Ureter (tissue), 1 donor: Measurements from ENCODE around the gene OLFM2. TPM values are rescaled to one million over a fixed set of nuclear protein-coding genes. Genes with fewer than 3 reads are reported as not detected.
"Not testable (repeated sequence)": the region's sequence is repeated elsewhere in the genome, so short reads cannot be mapped to it uniquely, and the experiment has no call there.

Experiments used
- DNase-seq: peaks from one replicate; pipeline ENCODE4 v3.0.0-alpha.2; 2020; ENCODE audit warnings: low spot score
- total RNA-seq: library from RNA; stranded (reverse); gene quantifications from one replicate; pipeline ENCODE4 v1.2.4, GENCODE V29; 2023
- donor health status: DM: yes; HTN: yes; CAD: no.

Gene OLFM2
- total RNA-seq, 1 donor from 2014 or later: 5.6 TPM

DNA sequence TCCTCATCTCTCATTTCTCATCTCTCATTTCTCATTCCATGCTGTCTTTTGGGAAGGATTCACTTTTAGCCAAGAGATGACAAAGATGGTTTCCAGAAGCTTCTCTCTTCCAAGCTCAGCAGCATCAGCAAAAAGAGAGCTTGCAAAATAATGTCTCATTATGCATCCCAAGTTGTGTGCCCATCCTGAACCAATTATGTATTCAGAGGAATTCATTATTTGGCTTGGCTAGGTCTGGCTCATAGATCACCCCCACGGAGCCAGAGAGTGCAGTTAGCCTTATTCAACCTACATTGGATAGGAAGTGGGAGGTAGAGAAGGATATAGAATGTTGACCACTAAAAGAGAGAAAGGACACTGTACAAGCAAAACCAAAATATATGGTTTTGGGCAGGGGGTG lies 5.4 kb upstream of the OLFM2 start:
- DNase-seq: no peak

DNA sequence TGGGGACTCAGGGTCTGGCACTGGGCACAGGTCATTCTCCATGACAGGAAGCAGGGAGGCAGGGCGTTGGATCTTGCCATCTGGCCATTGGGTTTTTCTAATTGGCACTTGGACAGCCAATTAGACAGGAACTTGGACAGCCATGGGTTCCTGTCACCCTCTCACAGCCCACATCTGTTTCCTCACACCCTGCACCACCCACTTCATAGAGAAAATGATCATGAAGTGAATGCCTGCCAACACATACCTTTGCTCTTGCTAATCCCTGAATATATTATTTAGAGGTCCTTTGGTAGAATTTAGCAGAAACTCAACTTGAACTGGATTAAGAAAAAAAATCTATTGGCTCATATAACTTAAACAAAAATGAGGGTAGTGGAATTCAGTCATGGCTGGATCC lies 4.9 kb upstream of the OLFM2 start:
- DNase-seq: no peak

DNA sequence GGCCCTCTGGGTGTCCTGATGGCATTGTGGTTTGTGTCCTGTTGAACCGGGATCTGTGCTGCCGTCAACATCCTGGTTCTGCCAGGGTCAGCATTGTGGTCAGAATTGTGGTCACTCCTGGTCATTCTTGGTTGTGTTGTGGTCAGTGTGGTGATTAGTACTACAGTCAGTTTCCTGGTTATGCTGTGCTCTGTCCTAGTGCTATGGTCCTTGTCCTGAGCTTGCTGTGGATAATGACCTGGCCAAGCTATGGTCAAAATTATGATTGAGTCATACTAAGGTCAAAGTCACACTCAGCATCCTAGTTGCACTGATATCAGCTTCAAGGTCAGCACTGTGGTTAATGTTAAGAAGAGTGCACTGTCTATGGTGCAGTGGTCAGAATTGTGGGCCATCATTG lies 4.5 kb upstream of the OLFM2 start:
- DNase-seq: no peak

DNA sequence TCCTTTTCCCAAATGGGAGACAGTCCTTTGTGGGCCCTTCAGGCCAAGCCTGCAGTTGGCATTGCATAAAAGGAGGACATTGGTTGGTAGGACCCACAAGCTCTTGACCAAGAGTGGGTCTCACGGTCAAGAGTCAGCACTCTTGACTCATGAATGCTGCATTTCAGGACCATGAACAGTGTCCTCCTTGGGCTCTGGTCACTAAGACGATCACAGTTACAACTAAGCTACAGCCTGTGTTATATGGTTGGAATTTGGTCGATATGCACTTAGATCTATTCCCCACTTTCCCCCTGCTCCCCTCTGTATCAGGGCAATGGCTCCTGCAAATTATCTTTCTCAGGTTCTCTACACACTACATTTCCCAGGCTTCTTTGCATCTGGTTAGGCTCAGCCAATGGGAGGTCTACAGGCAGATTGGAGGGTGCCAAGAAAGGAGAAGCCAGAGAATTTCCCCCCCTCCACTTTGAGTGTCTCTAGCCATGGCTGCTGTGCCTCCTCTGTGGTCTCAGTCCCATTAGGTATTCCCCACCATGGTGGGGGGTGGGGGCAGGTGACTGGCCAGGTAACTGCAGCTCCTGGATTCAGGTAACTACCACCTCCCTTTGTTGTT lies 3.1 kb upstream of the OLFM2 start:
- no peak for DNase-seq

DNA sequence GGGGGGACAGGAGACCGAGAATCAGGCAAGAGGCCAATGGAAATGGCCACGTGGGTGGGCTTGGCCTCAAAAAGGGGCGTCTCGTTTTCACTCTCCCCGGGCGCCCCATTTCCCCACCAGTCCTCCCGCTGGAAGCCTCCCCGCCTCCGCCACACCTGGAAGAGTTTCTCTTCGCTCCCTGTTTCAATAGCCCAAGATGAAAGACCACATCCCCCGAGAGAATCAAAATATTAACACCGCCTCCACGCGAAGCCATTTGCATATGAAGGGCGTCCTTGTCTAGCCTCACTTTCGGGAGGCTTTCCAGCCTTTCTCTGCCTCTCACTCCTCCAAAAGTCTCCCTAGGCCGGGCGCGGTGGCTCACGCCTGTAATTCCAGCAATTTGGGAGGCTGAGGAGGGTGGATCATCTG lies 691 bp upstream of the OLFM2 start:
- DNase-seq: no peak

DNA sequence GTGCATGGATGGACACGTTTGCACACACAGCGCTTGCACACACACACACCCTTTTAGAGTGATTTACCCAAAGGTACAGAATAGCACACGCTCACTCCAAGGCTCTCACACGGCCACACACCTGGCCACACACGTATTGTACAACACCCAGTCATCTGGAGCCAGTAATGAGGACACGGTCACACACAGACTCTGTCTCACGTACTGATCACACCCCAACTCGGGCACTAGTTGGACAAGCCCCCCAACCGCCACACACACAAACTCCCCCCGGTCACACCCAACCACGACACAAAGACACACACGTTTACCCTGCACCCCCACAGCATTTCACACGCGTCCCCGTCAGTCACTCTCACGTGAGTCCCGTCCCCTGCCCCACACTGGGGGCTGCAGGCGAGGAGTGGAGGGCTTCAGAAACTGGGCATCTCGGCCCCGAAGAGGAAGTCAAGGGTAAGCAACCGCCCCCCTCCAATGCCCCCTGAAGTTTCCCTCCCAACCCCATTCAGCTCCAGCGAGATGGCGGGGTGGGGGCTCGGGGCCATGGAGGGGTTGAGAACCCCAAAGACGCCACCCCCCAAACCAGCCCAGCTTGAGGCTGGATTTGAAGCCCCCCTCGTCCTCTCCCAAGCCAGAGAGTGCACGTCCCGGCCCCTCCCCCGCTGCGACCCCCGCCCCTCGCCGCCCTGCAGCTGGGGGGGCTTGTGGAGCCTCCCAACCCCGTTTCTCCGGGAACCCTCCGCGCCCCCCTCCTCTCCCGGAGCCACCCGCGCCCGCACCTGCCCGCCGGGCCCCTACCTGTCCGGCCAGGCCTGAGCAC lies 599 bp downstream of the OLFM2 start:
- DNase-seq: no peak

DNA sequence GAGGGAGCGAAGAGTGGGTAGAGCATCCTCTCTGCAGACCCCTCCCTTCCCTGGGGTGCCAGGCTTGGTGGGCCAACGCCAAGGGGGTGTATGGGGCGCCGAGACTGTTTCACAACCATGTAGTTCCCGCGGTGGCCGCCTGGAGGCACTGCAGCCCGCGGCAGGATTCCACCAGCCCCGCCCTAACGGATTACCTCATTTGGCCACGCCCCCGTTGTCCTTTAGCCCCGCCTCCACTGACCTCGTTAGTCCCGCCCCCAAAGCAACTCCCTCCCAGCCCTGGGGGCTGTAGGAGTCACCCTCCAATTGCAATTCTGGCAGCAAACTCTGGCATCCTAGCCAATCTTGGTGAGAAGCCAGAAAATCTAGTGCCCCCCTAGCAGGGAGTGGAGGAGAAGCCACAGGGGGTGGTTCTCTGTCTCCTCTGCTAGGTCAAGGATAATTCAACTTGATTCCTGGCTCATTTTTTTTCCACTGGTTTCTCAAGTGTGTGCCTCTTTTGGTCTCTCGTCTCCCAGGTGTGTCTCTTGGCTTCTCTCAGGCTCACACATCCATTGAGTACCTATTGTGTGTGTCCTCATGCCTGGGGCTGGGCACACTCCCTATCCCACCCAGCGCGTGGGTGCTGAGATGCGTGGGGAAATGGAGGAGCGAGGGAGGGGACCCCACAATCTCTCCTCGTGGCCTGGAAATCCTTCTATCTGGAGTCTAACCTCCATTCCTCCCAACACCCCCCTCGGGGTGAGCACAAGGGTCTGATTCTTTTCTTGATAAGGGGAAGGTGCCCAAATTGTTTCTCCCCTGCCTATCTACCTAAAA lies 2.0 kb downstream of the OLFM2 start:
- peak; percentile 75 for DNase-seq

DNA sequence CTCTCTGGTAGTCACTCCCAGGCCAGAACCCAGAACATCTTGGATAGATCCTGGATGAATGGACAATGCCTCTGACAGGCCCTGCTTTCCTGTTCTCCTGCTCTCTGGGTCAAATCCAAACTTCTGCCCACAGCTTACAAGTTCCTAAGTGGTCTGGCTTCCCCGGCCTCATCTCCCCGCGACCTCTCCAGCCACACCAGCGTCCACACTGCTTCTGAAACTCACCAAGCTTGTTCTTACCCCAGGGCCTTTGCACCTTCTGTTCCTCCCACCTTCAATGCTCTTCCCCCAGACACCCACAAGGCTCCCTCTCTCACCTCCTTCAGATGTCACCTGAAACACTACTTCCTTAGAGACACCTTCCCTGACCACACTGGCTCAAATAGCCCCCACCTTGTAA lies 3.5 kb downstream of the OLFM2 start:
- DNase-seq: no peak

DNA sequence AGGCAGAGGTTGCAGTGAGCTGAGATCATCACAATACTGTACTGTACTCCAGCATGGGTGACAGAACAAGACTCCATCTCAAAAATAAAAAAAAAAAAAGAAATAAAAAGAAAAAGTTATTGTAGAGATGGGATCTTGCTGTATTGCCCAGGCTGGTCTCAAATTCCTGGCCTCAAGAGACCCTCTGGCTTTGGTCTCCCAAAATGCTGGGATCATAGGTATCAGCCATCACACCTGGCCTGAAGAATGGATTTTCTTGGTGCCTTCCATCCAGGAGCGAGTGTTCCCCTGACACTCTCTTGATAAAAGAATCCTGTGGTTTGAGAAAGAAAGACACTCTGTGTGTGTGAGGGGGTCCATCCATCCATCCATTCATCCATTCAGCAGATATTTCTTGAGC lies 4.7 kb downstream of the OLFM2 start:
- no peak for DNase-seq

DNA sequence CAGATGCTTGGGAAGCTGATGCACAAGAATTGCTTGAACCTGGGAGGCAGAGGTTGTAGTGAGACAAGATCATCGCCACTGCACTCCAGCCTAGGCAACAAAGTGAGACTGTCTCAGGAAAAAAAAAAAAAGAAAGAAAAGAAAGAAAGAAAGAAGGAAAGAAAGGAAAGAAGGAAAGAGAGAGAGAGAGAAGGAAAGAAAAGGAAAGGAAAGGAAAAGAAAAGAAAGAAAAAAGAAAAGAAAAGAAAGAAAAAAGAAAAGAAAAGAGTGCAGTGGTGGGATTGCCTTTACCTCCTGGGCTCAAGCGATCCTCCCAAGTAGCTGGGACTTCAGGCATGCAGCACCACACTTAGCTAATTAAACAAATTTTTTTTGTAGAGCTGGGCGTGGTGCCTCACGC lies 12.9 kb downstream of the OLFM2 start:
- no peak for DNase-seq

DNA sequence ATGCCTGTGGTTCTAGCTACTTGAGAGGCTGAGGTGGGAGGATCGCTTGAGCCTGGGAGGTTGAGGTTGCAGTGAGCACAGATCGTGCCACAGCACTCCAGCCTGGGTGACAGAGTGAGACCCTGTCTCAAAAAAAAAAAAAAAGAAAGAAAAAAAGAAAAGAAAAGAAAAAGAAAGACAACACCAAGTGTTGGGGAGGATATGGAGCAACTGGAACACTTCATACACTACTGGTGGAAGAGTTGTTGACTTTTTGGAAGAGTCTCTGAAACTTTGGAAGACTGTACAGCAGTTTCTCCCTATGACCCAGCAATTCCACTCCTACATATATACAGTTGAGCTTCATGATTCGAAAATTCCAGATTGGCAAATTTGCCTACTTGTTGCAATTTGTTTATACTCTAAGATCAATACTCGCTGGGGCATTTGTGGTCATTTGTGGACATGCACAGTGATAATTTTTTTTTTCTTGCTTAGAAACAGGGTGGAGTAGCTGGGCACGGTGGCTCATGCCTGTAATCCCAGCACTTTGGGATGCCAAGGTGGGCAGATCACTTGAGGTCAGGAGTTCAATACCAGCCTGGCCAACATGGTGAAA lies 13.4 kb downstream of the OLFM2 start:
- DNase-seq: not testable (repeated sequence)

DNA sequence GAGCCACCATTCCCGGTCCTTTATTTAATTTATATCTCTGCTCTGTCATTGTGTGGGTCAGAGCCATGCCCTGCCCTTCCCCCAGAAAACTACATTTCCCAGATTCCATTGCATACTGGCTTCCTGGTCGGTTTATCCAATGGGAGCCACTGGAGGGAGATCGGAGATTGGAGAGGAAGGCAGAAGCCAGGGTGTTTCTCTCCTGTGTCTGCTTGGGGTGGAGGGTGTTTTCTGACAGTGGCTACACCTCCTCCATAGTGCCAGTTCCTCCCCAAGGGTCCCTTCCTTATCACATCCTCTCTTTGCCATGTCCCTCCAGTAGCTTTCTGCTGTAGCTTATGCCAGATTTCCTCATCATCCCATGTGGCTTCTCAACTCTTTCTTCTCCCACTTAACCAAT lies 19.0 kb downstream of the OLFM2 start:
- DNase-seq: no peak

DNA sequence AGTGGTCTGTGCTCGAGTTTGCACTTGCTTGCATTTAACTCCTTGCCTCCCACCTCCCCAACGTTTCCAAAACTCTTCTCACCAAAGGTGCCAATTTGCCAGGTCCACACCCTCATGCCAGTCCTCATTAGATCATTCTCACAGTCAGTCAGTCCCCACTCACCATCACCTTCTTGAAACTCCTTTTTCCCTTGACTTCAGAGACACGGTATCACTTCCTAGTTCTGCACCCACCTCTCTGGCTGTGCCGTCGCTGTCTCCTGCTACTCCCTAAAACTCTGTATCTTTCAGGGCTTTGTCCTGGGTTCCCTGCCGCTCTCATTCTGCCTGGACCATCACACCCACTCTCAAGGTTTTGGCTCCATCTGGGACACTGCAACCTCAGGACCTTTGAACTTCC lies 19.6 kb downstream of the OLFM2 start:
- DNase-seq: no peak

DNA sequence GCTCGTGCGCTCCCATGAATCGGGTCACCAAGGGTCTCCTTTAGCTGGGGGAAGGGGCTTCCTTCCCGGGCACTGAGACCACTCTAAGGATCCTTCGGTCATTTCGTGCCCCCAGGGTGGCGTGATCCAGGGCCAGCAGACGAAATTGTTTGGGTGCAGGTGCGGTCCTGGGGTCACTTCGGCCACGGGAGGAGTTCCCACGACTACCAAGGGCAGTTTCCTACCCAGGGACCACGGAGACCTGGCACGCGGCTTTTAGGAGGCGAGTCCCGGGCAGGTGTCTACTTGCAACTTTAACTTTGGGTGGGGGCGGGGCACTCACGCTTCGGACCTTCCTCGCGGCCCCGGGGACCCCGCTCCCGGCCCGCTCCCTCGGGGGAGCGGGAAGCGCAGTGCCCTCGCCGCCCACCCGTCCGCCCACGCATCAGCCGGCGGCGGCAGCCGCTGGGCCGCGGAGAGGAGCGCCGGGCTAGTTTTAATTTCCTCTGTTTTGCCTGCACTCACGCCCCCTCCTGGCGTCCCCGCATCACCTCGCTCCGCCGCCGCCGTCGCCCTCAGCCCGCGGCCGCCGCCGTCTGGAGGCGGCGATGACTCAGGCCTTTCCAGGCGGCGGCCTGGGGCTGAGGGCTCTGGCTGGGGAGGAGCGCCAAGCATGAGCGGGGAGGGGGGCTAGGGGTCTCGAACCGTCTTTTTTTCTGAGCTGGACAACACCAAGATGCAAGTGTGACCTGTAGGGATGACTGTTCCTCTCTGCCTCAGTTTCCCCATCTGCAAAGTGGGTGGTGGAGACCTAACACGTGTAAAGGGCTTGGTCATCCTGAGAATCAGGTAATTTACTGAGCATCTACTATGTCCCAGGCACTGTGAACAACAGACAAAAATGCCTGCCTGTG lies 21.8 kb downstream of the OLFM2 start:
- DNase-seq: peak; percentile 71

DNA sequence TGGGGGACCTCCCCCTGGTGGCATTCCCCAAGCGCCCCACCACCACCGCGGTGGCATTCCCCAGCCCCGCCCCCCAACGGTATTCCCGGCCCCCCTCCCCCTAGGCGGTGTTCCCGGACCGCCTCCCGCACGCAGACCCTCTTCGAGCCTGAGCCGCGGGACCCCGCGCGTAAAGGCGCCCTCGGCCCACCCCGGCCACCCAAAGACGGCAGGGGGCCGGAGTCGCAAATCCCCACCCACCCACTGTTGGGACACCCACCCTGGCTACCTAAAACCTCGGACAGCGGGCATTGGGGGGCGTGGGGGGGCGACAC lies 22.4 kb downstream of the OLFM2 start:
- DNase-seq: no peak

DNA sequence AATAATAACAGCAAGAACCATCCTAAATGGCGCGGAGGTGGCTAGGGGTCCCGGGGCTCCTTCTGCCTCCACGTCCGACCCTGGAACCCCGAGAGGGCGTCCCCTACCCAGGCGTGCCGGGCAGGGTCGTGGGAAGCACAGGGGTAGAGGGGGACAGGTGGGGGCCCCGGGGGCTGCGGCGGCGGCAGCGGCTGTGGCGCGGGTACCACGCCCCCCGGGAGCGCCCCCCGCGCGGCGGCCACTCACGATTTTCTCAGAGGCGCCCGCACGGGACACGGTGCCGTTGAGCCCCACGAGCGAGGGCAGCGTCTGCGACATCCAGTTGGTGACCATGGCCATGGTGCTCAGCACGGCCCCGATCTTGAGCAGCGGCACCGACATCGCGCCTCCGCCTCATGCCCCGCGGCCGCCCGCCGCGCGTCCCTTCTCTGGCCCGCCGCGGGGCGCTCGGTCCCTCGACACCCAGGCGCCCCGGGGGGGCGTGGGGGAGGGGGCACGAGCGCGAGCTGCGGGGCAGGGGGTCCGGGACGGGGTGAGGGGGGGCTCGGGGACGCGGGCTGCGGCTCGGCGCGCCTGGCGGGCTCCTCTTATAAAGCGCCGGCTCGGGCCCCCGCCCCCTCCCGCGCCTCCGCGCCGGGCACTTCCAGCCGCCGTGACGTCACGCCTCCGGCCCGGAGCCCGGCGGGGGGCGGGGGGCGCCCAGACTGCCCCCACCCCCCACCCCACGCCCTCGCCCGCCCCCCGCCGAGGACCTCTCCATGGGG lies 22.9 kb downstream of the OLFM2 start:
- DNase-seq: no peak

DNA sequence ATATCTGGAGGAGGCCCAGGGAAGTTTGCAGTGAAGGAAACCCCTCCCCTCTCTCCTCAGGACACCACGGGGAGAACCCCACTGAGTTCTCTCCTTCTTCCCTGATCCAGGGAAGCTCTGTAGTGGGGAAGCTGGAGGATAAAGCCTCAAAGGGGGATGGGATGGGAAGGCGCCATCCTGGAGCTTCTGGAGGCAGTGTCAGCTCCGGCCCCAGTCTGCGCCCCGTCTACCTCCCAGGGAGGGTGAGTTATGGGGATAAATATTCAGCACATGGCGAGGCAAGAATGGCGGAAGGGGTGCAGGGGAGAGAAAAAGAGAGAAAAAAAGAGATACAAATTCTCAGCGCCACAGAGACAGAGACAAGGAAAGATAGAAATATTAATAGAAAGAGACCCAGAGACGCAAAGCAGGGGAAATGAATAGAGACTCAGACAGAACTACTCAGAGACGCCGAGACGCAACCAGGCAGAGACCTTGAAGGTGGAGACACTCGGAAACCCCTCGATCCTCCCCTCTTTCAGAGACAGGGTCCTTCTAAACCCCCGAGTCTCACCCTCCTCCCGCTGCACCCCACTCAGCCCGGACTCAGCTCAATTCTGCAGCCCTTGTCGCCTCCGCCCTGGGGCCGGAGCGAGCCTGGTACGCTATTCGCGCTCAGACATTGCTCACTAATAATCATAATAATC lies 23.6 kb downstream of the OLFM2 start:
- no peak for DNase-seq

DNA sequence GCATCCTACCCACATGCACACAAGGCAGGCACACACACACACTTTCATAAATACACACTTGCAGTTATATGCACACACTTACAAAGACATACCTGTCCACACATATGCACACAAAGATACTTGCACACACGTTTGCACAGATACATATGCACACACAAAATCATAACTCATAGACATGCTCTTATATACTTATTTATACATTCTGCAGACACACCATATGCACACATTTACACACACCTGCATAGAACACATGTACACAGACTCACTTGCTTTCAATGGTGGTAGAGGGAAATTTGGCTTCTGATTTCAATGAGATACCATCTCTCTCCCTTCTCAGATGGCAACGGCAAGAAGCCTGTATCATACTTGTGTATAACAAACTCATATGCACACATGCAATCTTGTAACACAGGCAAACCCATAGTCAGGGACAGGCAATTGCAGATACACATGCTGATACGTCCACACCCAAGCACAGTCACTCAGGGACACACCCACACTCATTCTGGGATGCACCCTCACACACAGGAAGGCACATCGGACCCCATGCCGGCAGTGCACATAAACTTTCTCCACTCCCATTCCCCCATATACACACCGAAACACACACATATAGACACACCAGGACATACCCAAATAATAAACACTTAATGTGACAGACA lies 24.7 kb downstream of the OLFM2 start:
- DNase-seq: no peak

DNA sequence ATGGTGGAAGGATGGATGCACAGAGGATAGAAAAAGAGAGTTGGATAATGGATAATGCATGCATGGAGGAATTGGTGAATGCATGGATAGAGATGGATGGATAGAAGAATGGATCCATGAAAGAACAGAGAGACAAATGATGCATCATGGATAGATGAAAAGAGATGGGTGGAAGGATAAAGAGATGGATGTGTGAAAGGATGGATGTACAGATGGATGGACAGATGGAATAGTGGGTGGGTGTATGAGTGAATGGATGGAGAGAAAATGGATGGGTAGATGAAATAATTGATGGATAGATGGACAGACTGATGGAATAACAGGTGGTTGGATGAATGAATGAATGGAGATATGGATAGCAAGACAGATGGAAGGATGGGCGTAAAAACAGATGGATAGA lies 25.7 kb downstream of the OLFM2 start:
- DNase-seq: no peak

DNA sequence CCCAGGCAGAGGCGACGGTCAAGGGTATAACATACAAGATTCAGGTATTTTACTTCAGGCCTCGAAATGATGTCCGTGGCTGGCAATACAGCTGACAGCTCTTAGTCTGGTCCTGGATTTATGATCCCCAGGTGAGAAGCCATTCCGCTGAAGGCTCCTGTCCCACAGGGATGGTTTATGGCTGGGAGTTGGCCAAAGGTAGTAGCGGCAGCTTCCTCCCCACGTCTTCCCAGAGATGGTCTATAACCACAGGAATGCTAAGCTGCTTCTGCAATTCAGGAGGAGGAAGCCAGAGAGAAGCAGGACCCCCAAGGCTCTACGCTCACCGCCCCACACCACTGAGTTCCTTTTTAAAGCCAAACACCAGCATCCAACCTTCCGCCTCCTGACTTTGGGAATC lies 27.1 kb downstream of the OLFM2 start:
- DNase-seq: no peak
